ENCODE results near the gene GSTK1.

The GSTK1 gene

GRCh38 chr7:143240291-143241168 is 22.7 kb upstream of the GSTK1 start:
- Histone ChIP-seq H3K36me3 (ENCODE audit: insufficient read depth, insufficient read length, low read length) (no peaks in the 10 kb centered on the region), H3K9me3 (ENCODE audit: insufficient read depth, low read length) (peaks cover 23% of the 10 kb centered on the region), H3K9ac (ENCODE audit: insufficient read length, low read depth) (no peak overlapping the region), H3K4me1 (ENCODE audit: insufficient read depth, insufficient read length) (no peaks in the 10 kb centered on the region), H3K4me3 (ENCODE audit: insufficient read length, low read depth) (no peak overlapping the region), H3K27me3 (ENCODE audit: insufficient read depth, insufficient read length) (no peaks in the 10 kb centered on the region)
- peak; percentile 70 for DNase-seq (ENCODE audit: low read depth, low spot score)
- TF ChIP-seq ZNF274 (IDR thresholded peaks at IDR 0.05; ENCODE audit: low read depth, low read length) (no peak), YY1 (IDR thresholded peaks at IDR 0.05; ENCODE audit: insufficient read depth, insufficient read length) (no peak)

GRCh38 chr7:143242306-143242705 is 20.9 kb upstream of the GSTK1 start:
- no peaks in the 10 kb centered on the region for H3K36me3 ChIP-seq (ENCODE audit: insufficient read depth, insufficient read length, low read length)
- DNase-seq (ENCODE audit: low read depth, low spot score), result no peak
- no peaks in the 10 kb centered on the region for H3K27me3 ChIP-seq (ENCODE audit: insufficient read depth, insufficient read length)
- H3K4me1 ChIP-seq (ENCODE audit: insufficient read depth, insufficient read length), result no peaks in the 10 kb centered on the region
- TF ChIP-seq ZNF274 (IDR thresholded peaks at IDR 0.05; ENCODE audit: low read depth, low read length) (no peak), YY1 (IDR thresholded peaks at IDR 0.05; ENCODE audit: insufficient read depth, insufficient read length) (no peak)
- H3K9ac ChIP-seq (ENCODE audit: insufficient read length, low read depth), result no peak overlapping the region
- H3K9me3 ChIP-seq (ENCODE audit: insufficient read depth, low read length), result 0 out of 2 replicates have a peak, but pooled peaks cover 7% of the 10 kb centered on the region
- no peak overlapping the region for H3K4me3 ChIP-seq (ENCODE audit: insufficient read length, low read depth)

- no peaks in the 10 kb centered on the region for H3K4me1 ChIP-seq (ENCODE audit: insufficient read depth, insufficient read length)
- DNase-seq (ENCODE audit: low read depth, low spot score), result no peak
- H3K9ac ChIP-seq (ENCODE audit: insufficient read length, low read depth), result no peak overlapping the region
- H3K36me3 ChIP-seq (ENCODE audit: insufficient read depth, insufficient read length, low read length), result no peaks in the 10 kb centered on the region
- H3K4me3 ChIP-seq (ENCODE audit: insufficient read length, low read depth), result no peak overlapping the region
- no peaks in the 10 kb centered on the region for H3K27me3 ChIP-seq (ENCODE audit: insufficient read depth, insufficient read length)
- TF ChIP-seq SUZ12 (IDR thresholded peaks at IDR 0.05; ENCODE audit: extremely low read depth, insufficient read depth, insufficient read length) (no peak), ZNF274 (IDR thresholded peaks at IDR 0.05; ENCODE audit: low read depth, low read length) (no peak), YY1 (IDR thresholded peaks at IDR 0.05; ENCODE audit: insufficient read depth, insufficient read length) (no peak)
- no peaks in the 10 kb centered on the region for H3K9me3 ChIP-seq (ENCODE audit: insufficient read depth, low read length)
Measured at GRCh38 chr7:143243111-143243510, 20.1 kb upstream of the GSTK1 start.

GRCh38 chr7:143243614-143244013 is 19.6 kb upstream of the GSTK1 start:
- DNase-seq (ENCODE audit: low read depth, low spot score), result no peak
- Histone ChIP-seq H3K4me1 (ENCODE audit: insufficient read depth, insufficient read length) (no peaks in the 10 kb centered on the region), H3K9ac (ENCODE audit: insufficient read length, low read depth) (no peak overlapping the region), H3K4me3 (ENCODE audit: insufficient read length, low read depth) (no peak overlapping the region), H3K9me3 (ENCODE audit: insufficient read depth, low read length) (no peaks in the 10 kb centered on the region), H3K27me3 (ENCODE audit: insufficient read depth, insufficient read length) (no peaks in the 10 kb centered on the region), H3K36me3 (ENCODE audit: insufficient read depth, insufficient read length, low read length) (no peaks in the 10 kb centered on the region)
- no peak for TF ChIP-seq SUZ12 (IDR thresholded peaks at IDR 0.05; ENCODE audit: extremely low read depth, insufficient read depth, insufficient read length)
- TF ChIP-seq ZNF274 (IDR thresholded peaks at IDR 0.05; ENCODE audit: low read depth, low read length), result no peak
- TF ChIP-seq YY1 (IDR thresholded peaks at IDR 0.05; ENCODE audit: insufficient read depth, insufficient read length), result no peak

- no peaks in the 10 kb centered on the region for H3K9me3 ChIP-seq (ENCODE audit: insufficient read depth, low read length)
- no peak for TF ChIP-seq SUZ12 (IDR thresholded peaks at IDR 0.05; ENCODE audit: extremely low read depth, insufficient read depth, insufficient read length)
- no peak for TF ChIP-seq YY1 (IDR thresholded peaks at IDR 0.05; ENCODE audit: insufficient read depth, insufficient read length)
- TF ChIP-seq ZNF274 (IDR thresholded peaks at IDR 0.05; ENCODE audit: low read depth, low read length), result no peak
- no peak overlapping the region for H3K9ac ChIP-seq (ENCODE audit: insufficient read length, low read depth)
- no peak for DNase-seq (ENCODE audit: low read depth, low spot score)
- H3K36me3 ChIP-seq (ENCODE audit: insufficient read depth, insufficient read length, low read length), result no peaks in the 10 kb centered on the region
- H3K27me3 ChIP-seq (ENCODE audit: insufficient read depth, insufficient read length), result no peaks in the 10 kb centered on the region
- no peaks in the 10 kb centered on the region for H3K4me1 ChIP-seq (ENCODE audit: insufficient read depth, insufficient read length)
- H3K4me3 ChIP-seq (ENCODE audit: insufficient read length, low read depth), result no peak overlapping the region
Measured at GRCh38 chr7:143244321-143244720, 18.9 kb upstream of the GSTK1 start.

- TF ChIP-seq SUZ12 (IDR thresholded peaks at IDR 0.05; ENCODE audit: extremely low read depth, insufficient read depth, insufficient read length) (no peak), ZNF274 (IDR thresholded peaks at IDR 0.05; ENCODE audit: low read depth, low read length) (no peak), YY1 (IDR thresholded peaks at IDR 0.05; ENCODE audit: insufficient read depth, insufficient read length) (no peak)
- Histone ChIP-seq H3K27me3 (ENCODE audit: insufficient read depth, insufficient read length) (no peaks in the 10 kb centered on the region), H3K9ac (ENCODE audit: insufficient read length, low read depth) (no peak overlapping the region), H3K36me3 (ENCODE audit: insufficient read depth, insufficient read length, low read length) (no peaks in the 10 kb centered on the region), H3K4me1 (ENCODE audit: insufficient read depth, insufficient read length) (no peaks in the 10 kb centered on the region), H3K4me3 (ENCODE audit: insufficient read length, low read depth) (no peak overlapping the region), H3K9me3 (ENCODE audit: insufficient read depth, low read length) (no peaks in the 10 kb centered on the region)
- DNase-seq (ENCODE audit: low read depth, low spot score), result no peak
Measured at GRCh38 chr7:143245123-143245522, 18.1 kb upstream of the GSTK1 start.

DNA sequence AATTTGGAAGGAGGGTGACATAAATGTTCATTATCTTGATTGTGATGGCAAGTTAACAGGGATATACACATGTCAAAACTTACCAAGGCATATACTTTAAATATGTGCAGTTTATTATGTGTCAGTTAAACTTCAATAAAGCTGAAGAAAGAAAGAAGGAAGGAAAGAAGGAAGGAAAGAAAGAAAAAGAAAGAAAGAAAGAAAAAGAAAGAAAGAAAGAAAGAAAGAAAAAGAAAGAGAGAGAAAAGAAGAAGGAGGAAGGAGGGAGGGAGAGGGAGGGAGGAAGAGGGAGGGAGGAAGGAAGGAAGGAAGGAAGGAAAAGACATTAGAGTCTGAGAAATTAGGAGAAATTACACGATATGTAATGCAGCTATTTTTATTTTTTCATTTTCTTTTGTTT is 15.9 kb upstream of the GSTK1 start:
- H3K9me3 ChIP-seq (ENCODE audit: insufficient read depth, low read length), result no peaks in the 10 kb centered on the region
- no peak for DNase-seq (ENCODE audit: low read depth, low spot score)
- no peaks in the 10 kb centered on the region for H3K36me3 ChIP-seq (ENCODE audit: insufficient read depth, insufficient read length, low read length)
- TF ChIP-seq SUZ12 (IDR thresholded peaks at IDR 0.05; ENCODE audit: extremely low read depth, insufficient read depth, insufficient read length) (no peak), YY1 (IDR thresholded peaks at IDR 0.05; ENCODE audit: insufficient read depth, insufficient read length) (no peak), ZNF274 (IDR thresholded peaks at IDR 0.05; ENCODE audit: low read depth, low read length) (no peak)
- no peaks in the 10 kb centered on the region for H3K4me1 ChIP-seq (ENCODE audit: insufficient read depth, insufficient read length)
- no peak overlapping the region for H3K9ac ChIP-seq (ENCODE audit: insufficient read length, low read depth)
- no peak overlapping the region for H3K4me3 ChIP-seq (ENCODE audit: insufficient read length, low read depth)
- H3K27me3 ChIP-seq (ENCODE audit: insufficient read depth, insufficient read length), result no peaks in the 10 kb centered on the region
